Large intestine (tissue), 3 donors: ENCODE results near the gene ADRA2B. TPM values are rescaled to one million over a fixed set of nuclear protein-coding genes. Genes with fewer than 3 reads are reported as not detected.

ENCODE experiments used
- DNase-seq, 2 donors: peaks; one replicate each; pipeline versions ENCODE4 v3.0.0 to v3.0.0-alpha.2; 2013
- H3K27ac ChIP-seq: one replicate; pipeline ENCODE4 v1.5.1; 2013; ENCODE audit warnings: low read length
- H3K27me3 ChIP-seq: 2 replicates; pipeline ENCODE4 v1.6.1; 2013; ENCODE audit warnings: low read length; ENCODE audit not compliant: control insufficient read depth, insufficient read depth
- H3K36me3 ChIP-seq: 2 replicates; pipeline ENCODE4 v1.6.1; 2013; ENCODE audit warnings: low read length; ENCODE audit not compliant: control insufficient read depth, insufficient read depth
- H3K4me1 ChIP-seq: one replicate; pipeline ENCODE4 v1.6.1; 2013; ENCODE audit warnings: low read length; ENCODE audit not compliant: control insufficient read depth, insufficient read depth
- H3K4me3 ChIP-seq: one replicate; pipeline ENCODE4 v1.5.1; 2013; ENCODE audit warnings: low read length
- H3K9me3 ChIP-seq: one replicate; pipeline ENCODE4 v1.6.1; 2013; ENCODE audit warnings: mild to moderate bottlenecking, low read depth, low read length, moderate library complexity; ENCODE audit not compliant: control insufficient read depth
- WGBS: methylation state at CpG from one replicate; pipeline ENCODE4 v1.1.5; 2013; ENCODE audit warnings: low lambda C conversion rate; ENCODE audit not compliant: insufficient coverage; 5-methylcytosine and 5-hydroxymethylcytosine counted together
- polyA plus RNA-seq: library from polyadenylated mRNA; unstranded; fragments of 120-200 nt; gene quantifications from one replicate; pipeline ENCODE4 v1.2.1, GENCODE V29; 2013

Gene ADRA2B
- polyA plus RNA-seq, 1 donor, result 0.84 TPM

- WGBS, result no CpG with 5 or more reads among the region's 5 CpGs
- no peak for DNase-seq
- Histone ChIP-seq H3K9me3 (no peaks in the 10 kb centered on the region), H3K4me3 (no peak overlapping the region), H3K4me1 (peaks cover 13% of the 10 kb centered on the region), H3K27ac (no peak overlapping the region), H3K27me3 (peaks cover 38% of the 10 kb centered on the region), H3K36me3 (no peaks in the 10 kb centered on the region)
Observed at GRCh38 chr2:96122391-96122790, 6.0 kb upstream of the ADRA2B start.

DNA sequence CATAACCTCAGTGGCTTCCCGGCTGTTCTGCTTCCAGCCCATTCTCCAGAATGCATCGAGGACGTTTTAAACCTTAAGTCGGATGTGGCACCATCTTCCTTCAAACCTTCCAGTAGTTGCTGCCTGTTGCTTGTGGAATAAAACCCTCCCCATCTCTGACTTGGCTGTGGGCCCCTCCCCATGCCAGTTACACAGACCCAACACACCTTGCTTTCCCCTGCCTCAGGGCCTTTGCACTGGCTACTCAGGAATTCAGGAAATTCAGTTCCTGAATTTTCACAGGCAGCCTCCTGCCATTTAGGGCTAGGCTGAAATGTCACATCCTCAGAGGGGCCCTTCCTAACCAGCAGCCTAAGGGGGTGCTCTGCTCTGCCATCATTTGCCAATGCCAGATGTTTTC is 5.0 kb upstream of the ADRA2B start:
- H3K27me3 ChIP-seq, result peaks cover 42% of the 10 kb centered on the region
- no peaks in the 10 kb centered on the region for H3K36me3 ChIP-seq
- peaks cover 17% of the 10 kb centered on the region for H3K4me1 ChIP-seq
- H3K9me3 ChIP-seq, result no peaks in the 10 kb centered on the region
- WGBS, result no CpG with 5 or more reads among the region's 4 CpGs
- H3K4me3 ChIP-seq, result no peak overlapping the region
- no peak overlapping the region for H3K27ac ChIP-seq
- no peak for DNase-seq

DNA sequence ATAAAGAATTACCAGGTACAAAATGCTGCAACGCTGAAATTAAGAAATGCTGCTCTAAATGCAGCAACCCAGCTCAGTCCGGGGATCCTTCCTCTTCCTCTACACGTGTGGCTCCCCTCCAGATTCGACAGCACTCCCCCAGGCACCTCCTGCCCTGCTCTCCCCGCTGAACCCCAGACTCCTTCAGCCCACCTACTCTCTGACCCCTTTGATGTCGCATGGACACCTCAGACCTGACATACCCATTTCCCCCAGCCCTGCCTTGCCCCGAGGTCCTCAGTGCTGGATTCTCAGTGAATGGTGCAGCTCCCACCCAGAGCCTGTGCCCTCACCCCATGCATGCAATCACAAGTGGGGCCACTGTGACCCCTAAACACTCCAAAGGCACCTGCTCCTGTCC is 4.6 kb upstream of the ADRA2B start:
- DNase-seq, result no peak
- Histone ChIP-seq H3K9me3 (peaks cover 2% of the 10 kb centered on the region), H3K27me3 (peaks cover 46% of the 10 kb centered on the region), H3K36me3 (no peaks in the 10 kb centered on the region), H3K27ac (no peak overlapping the region), H3K4me1 (peaks cover 17% of the 10 kb centered on the region), H3K4me3 (no peak overlapping the region)
- no CpG with 5 or more reads among the region's 7 CpGs for WGBS

DNA sequence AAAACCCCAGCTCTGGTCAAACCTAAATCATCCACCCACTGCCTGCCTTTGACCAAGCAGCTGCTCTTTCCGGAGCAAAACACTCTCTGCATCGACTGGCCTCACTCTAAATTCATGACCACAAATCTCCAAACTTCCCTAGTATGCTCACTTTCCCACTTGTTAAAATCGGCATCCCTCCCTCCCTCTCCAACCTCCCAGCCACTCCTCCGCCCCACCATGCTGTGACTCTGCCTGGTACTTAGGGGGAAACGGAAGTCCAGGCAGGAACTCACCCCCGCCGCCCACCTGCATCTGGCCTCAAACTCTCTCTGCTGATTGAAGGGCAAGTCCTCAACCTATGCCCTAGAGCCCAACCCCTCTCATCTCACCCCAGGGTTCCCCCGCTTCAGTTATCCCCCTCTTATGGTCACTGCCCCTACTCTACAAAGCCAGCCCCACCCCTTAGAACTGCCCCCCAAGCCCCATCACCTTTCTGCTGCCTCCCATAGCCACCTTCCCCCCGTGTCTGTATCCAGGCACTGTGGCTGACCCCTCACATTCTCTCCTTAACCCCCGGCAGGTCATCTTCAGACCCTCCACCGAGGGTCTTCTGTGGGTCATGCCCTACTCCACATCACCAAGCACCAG is 3.8 kb upstream of the ADRA2B start:
- DNase-seq, result no peak
- H3K4me3 ChIP-seq, result no peak overlapping the region
- no peaks in the 10 kb centered on the region for H3K36me3 ChIP-seq
- peaks cover 10% of the 10 kb centered on the region for H3K9me3 ChIP-seq
- WGBS, result 32% methylated on average over 3 of the region's 11 CpGs
- peaks cover 54% of the 10 kb centered on the region for H3K27me3 ChIP-seq
- no peak overlapping the region for H3K27ac ChIP-seq
- H3K4me1 ChIP-seq, result peaks cover 17% of the 10 kb centered on the region

DNA sequence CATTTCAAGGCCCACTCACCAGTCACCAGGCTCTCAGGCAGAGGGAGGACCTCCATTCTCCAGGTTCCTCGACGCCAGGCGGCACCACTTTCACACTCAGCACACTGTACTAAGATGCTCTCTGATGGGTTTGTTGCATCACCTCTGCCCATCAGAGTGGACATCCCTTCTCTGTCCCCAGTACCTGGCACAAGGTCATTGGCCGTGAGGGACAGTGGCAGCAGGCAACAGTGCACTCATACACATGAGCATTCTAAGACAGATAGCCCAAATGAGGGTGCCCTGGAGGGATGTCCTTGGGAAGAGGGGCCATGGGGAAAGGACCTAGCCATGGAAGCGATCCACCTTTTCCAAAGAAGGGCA is 3.0 kb upstream of the ADRA2B start:
- Histone ChIP-seq H3K27ac (no peak overlapping the region), H3K27me3 (peaks cover 59% of the 10 kb centered on the region), H3K4me1 (peaks cover 17% of the 10 kb centered on the region), H3K9me3 (peaks cover 16% of the 10 kb centered on the region), H3K36me3 (no peaks in the 10 kb centered on the region), H3K4me3 (no peak overlapping the region)
- DNase-seq, result no peak
- no CpG with 5 or more reads among the region's 5 CpGs for WGBS

- WGBS, result no CpG with 5 or more reads among the region's 13 CpGs
- H3K36me3 ChIP-seq, result no peaks in the 10 kb centered on the region
- H3K4me3 ChIP-seq, result no peak overlapping the region
- H3K27ac ChIP-seq, result no peak overlapping the region
- H3K4me1 ChIP-seq, result peaks cover 17% of the 10 kb centered on the region
- peaks cover 16% of the 10 kb centered on the region for H3K9me3 ChIP-seq
- H3K27me3 ChIP-seq, result peaks cover 59% of the 10 kb centered on the region
- DNase-seq, result no peak
Observed at GRCh38 chr2:96118698-96119388, 2.5 kb upstream of the ADRA2B start.

DNA sequence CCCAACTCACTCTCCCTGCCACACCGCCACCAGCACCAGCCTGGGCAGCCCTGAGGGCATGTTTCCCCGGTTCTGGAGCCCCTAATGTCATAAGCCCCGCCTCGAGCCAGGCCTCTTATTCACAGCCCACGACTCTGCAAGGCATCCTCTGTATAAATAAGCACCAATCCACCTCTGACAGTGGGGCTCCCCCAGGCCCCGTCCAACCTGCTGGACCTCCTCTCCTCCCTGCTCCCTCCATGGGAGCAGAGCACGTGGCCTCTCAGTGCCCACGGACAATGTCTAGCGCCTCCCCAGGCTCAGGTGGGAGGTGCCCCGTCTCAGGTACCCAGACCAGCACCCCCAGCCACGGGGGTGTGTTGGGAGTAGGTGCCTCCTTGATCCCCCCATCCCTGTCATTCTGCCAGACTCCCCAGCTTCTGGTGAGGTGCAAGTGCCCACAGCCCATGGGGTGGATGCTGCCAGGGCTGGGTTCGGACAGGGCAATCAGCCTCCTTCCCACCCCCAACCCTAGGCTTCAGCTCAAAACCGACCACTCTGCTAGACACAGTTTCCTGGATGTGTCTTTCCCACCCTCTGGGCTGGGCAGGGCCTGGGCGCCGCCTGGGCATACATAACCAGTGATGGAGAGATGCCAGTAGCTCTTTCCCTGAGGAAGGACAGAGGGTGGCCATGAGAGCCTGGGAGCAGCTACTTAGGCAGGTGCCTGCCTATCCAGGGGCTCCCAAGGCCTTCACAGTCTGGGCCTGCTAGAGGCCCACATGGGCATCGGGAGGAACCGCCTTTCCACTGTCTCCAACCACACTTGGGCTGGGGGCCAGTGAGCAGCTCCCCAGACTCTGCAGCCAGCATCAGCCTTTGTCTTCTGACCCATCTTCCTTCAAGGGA is 1.6 kb upstream of the ADRA2B start:
- peaks cover 16% of the 10 kb centered on the region for H3K9me3 ChIP-seq
- no peak overlapping the region for H3K27ac ChIP-seq
- peak in 1 of 2 donors; percentile 27 for DNase-seq
- H3K4me3 ChIP-seq, result no peak overlapping the region
- H3K4me1 ChIP-seq, result peaks cover 13% of the 10 kb centered on the region
- H3K36me3 ChIP-seq, result no peaks in the 10 kb centered on the region
- no CpG with 5 or more reads among the region's 17 CpGs for WGBS
- H3K27me3 ChIP-seq, result peaks cover 59% of the 10 kb centered on the region

GRCh38 chr2:96116879-96117533 is 635 bp upstream of the ADRA2B start:
- DNase-seq, result peak; percentile 32 to 78
- Histone ChIP-seq H3K4me1 (peaks cover 9% of the 10 kb centered on the region), H3K36me3 (no peaks in the 10 kb centered on the region), H3K27me3 (peaks cover 59% of the 10 kb centered on the region), H3K9me3 (peaks cover 16% of the 10 kb centered on the region), H3K4me3 (no peak overlapping the region), H3K27ac (no peak overlapping the region)
- WGBS, result no CpG with 5 or more reads among the region's 62 CpGs

DNA sequence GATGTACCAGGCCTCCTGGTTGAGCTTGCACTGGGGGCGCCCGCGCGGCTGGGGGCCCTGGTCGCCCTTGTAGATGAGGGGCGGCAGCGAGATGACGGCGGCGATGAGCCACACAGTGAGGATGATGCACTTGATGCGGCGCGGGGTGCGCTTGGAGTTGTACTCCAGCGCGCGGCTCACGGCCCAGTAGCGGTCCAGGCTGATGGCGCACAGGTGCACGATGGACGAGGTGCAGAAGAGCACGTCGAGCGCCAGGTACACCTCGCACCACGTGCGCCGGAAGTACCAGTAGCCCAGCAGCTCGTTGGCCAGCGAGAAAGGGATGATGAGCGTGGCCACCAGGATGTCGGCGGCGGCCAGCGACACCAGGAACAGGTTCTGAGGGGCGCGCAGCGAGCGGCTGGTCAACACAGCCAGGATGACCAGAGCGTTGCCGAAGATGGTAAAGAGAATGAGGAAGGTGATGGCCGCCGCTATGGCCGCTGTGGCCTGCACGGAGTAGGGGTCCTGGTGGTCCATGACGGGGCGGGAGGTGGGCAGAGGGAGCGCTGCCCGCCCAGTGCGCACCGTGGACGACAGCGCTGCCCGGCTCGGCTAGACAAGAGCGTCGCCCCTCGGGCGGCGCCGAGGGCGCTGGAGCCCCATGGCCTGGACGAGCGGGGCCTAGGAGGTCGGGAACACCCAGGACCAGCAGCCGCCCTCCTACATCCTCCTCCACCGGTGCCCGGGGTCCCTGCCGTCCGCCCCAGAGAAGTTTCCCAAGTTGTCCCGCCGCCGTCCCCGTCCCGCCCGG is 544 bp downstream of the ADRA2B start:
- H3K4me1 ChIP-seq, result peaks cover 9% of the 10 kb centered on the region
- no peak overlapping the region for H3K4me3 ChIP-seq
- peaks cover 16% of the 10 kb centered on the region for H3K9me3 ChIP-seq
- no peaks in the 10 kb centered on the region for H3K36me3 ChIP-seq
- H3K27ac ChIP-seq, result no peak overlapping the region
- H3K27me3 ChIP-seq, result peaks cover 54% of the 10 kb centered on the region
- 100% methylated on average over 2 of the region's 77 CpGs for WGBS
- no peak for DNase-seq
